ENCODE measurements around the gene S100PBP. TPM values are rescaled to one million over a fixed set of nuclear protein-coding genes. Genes with fewer than 3 reads are reported as not detected.

The S100PBP gene
- total and polyA plus RNA-seq, 10 of the 15 experiments (the other 5 are each of a cell fraction or from before 2014, with no cell fraction given), result 17.0 to 98.3 (median 40.6) TPM

GRCh38 chr1:32810358-32810757 is 7.1 kb upstream of the S100PBP start:
- Histone ChIP-seq H3K27ac (ENCODE audit: control insufficient read depth, insufficient read depth) (no peak overlapping the region), H3K27me3 (replicated peaks in 1 of 2; ENCODE audit: control insufficient read depth in 2 of 2, insufficient read depth in 2 of 2, low read length in 1 of 2) (no peaks in the 10 kb centered on the region), H4K20me1 (ENCODE audit: control insufficient read depth, insufficient read depth) (peaks cover 4% of the 10 kb centered on the region), H3K79me2 (ENCODE audit: control insufficient read depth, insufficient read depth, low read length) (peaks cover 52% of the 10 kb centered on the region), H3K4me2 (ENCODE audit: control insufficient read depth, insufficient read depth) (no peak overlapping the region), H3K9me3 (replicated peaks; ENCODE audit: control insufficient read depth, insufficient read depth, low read length) (no peaks in the 10 kb centered on the region; the same call in 2 of the 3 replicates), H3K36me3 (ENCODE audit: control insufficient read depth in 2 of 2, insufficient read depth in 2 of 2, low read length in 1 of 2) (peaks cover 14 to 26% of the 10 kb centered on the region in 2 experiments), H3K4me3 (no peak overlapping the region), H3K9ac (ENCODE audit: control insufficient read depth, insufficient read depth, low read length) (no peak overlapping the region), H3K4me1 (ENCODE audit: control insufficient read depth, insufficient read depth, low read length) (peaks cover 13% of the 10 kb centered on the region; the same call in 1 of the 2 replicates), H2AFZ (ENCODE audit: control insufficient read depth, low read depth, low read length) (no peak overlapping the region)
- intact Hi-C loops (cut with micrococcal nuclease; ENCODE audit: unreplicated experiment) (no loop called here), in situ Hi-C loops (cut with MboI) (no loop called here)
- ChIA-PET SMC1A (ENCODE audit: uncharacterized antibody, unreplicated experiment) (no interaction called here), RAD21 (ENCODE audit: unreplicated experiment) (interaction anchor here (1.6 kb wide), 1 partner anchor 98 kb away, joined by 3 read pairs; no protein-coding TSS in a partner anchor), CTCF (no interaction called here), POLR2A (interaction anchor here (0.6 kb wide), 1 partner anchor 379 kb away, joined by 7 read pairs; no protein-coding TSS in a partner anchor)
- DNase-seq (ENCODE audit: low read depth, low spot score), result no peak
- no peak for ATAC-seq
- WGBS (ENCODE audit: insufficient coverage, insufficient replicate concordance, low lambda C conversion rate, missing lambda C conversion rate), result 84% methylated on average over 5 of the region's 5 CpGs
- BruUV-seq (replicated peaks), result no TSS peak
- TF ChIP-seq CHD1 (IDR thresholded peaks at IDR 0.05; ENCODE audit: low read depth, low read length) (no peak), RBBP5 (conservative IDR thresholded peaks at IDR 0.05) (no peak), POLR2AphosphoS2 (IDR thresholded peaks at IDR 0.05; ENCODE audit: low read depth, low read length) (no peak), PAX5 (IDR thresholded peaks at IDR 0.05; ENCODE audit: borderline replicate concordance, low read depth, low read length) (no peak), SMAD5 (IDR thresholded peaks at IDR 0.05; ENCODE audit: low read depth) (no peak), SUZ12 (IDR thresholded peaks at IDR 0.05; ENCODE audit: unreplicated experiment) (no peak), RELA (IDR thresholded peaks at IDR 0.05; ENCODE audit: borderline replicate concordance, partially characterized antibody) (no peak), HCFC1 (IDR thresholded peaks at IDR 0.05; ENCODE audit: low read length) (no peak), PML (IDR thresholded peaks at IDR 0.05; ENCODE audit: low read length) (no peak)
- TF ChIP-seq, protein P1, sequence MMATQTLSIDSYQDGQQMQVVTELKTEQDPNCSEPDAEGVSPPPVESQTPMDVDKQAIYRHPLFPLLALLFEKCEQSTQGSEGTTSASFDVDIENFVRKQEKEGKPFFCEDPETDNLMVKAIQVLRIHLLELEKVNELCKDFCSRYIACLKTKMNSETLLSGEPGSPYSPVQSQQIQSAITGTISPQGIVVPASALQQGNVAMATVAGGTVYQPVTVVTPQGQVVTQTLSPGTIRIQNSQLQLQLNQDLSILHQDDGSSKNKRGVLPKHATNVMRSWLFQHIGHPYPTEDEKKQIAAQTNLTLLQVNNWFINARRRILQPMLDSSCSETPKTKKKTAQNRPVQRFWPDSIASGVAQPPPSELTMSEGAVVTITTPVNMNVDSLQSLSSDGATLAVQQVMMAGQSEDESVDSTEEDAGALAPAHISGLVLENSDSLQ (IDR thresholded peaks at IDR 0.05), result no peak
- no peak for FAIRE-seq

Data from GM12878 (cell line).